Type B pancreatic cell (in vitro differentiated cells): ENCODE data around the gene CFAP77. TPM values are rescaled to one million over a fixed set of nuclear protein-coding genes. Genes with fewer than 3 reads are reported as not detected.

ENCODE experiments used
- DNase-seq: peaks from one replicate; pipeline ENCODE4 v3.0.0; 2021; ENCODE audit warnings: mixed read lengths; ENCODE audit not compliant: unreplicated experiment; ENCODE audit errors: extremely low spot score
- H3K27ac Mint-ChIP-seq: 2 replicates; pipeline ENCODE4 v1.8.0; 2021; ENCODE audit warnings: mild to moderate bottlenecking, mixed read lengths
- H3K27me3 Mint-ChIP-seq: 2 replicates; pipeline ENCODE4 v1.8.0; 2021; ENCODE audit warnings: mixed read lengths
- H3K36me3 Mint-ChIP-seq: 2 replicates; pipeline ENCODE4 v1.8.0; 2021; ENCODE audit warnings: mixed read lengths
- H3K4me1 Mint-ChIP-seq: one replicate; pipeline ENCODE4 v1.8.0; 2021; ENCODE audit warnings: mixed read lengths; ENCODE audit not compliant: unreplicated experiment
- H3K4me3 Mint-ChIP-seq: 2 replicates; pipeline ENCODE4 v1.8.0; 2021; ENCODE audit warnings: mild to moderate bottlenecking, mixed read lengths
- H3K9me3 Mint-ChIP-seq: 2 replicates; pipeline ENCODE4 v1.8.0; 2021; ENCODE audit warnings: mixed read lengths
- total RNA-seq: library from RNA; stranded (reverse); gene quantifications from 2 replicates; pipeline ENCODE4 v1.2.1, GENCODE V29; 2021; ENCODE audit warnings: low replicate concordance
- TF ChIP-seq, protein P1 (sequence below): fragments of 200-600 bp; sonication (generic); conservative IDR thresholded peaks from 2 replicates; pipeline ENCODE4 v1.5.0; 2021; ENCODE audit warnings: antibody characterized with exemption, mild to moderate bottlenecking

The CFAP77 gene
- total RNA-seq, 1 donor from 2014 or later, result 1.5 TPM

DNA sequence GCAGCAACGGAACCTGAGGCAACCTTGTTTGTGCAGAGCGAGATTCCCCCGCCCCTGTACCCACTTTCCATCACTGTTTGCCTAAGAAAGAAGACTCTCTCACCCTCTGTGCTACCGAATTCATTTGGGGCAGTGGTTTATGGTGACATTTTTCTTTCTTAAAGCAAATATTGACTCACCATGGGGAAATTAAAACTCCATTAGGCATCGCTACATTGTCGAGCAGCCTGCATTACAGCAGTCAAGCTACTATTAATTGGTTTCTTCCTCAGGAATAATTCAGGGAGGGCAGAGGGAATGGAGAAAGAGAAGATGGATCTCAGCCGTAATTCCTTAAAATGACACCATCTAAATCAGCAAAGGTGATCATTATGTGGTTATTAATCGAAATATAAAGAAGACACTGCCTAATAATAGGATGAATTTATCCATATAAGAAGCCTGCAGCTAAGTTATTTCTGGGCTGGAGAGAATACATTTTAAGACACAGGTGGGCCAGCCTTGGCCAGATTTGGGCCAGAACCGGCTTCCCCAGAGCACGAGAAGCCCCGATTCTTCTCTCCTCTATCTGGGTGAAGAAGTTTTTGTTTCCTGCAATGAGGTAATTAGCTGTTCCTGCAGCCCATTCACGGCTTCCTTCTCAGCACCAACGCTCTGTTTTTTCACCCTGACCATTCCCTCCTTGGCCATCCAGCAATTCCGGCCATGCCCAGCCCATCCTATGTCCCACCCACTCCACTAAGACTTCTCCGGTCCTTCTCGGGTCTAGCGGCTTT, 16.8 kb downstream of the CFAP77 start:
- TF ChIP-seq, protein P1, sequence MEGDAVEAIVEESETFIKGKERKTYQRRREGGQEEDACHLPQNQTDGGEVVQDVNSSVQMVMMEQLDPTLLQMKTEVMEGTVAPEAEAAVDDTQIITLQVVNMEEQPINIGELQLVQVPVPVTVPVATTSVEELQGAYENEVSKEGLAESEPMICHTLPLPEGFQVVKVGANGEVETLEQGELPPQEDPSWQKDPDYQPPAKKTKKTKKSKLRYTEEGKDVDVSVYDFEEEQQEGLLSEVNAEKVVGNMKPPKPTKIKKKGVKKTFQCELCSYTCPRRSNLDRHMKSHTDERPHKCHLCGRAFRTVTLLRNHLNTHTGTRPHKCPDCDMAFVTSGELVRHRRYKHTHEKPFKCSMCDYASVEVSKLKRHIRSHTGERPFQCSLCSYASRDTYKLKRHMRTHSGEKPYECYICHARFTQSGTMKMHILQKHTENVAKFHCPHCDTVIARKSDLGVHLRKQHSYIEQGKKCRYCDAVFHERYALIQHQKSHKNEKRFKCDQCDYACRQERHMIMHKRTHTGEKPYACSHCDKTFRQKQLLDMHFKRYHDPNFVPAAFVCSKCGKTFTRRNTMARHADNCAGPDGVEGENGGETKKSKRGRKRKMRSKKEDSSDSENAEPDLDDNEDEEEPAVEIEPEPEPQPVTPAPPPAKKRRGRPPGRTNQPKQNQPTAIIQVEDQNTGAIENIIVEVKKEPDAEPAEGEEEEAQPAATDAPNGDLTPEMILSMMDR, result no peak
- H3K9me3 Mint-ChIP-seq, result no peaks in the 10 kb centered on the region
- H3K27ac Mint-ChIP-seq, result no peak overlapping the region

DNA sequence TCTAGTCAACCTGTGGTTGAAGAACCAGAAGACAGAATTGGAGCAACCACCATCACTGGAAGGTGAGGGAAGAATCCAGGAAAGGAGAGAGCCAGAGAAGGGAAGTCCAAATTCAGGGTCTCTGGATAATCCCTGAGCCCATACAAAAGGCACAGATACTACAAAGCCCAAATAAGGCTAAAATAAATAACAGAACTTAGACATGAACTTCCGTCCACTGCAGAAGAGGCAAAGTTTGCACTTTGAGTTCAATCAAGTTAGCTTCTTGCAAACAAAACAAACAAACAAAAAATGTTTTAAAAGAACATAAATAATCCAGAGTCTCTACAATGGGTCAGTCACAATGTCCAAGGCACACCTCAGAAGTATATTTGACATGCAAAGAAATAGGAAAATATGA, 21.0 kb downstream of the CFAP77 start:
- peaks cover 10% of the 10 kb centered on the region for H3K4me1 Mint-ChIP-seq
- peaks cover 78% of the 10 kb centered on the region for H3K27me3 Mint-ChIP-seq
- no peaks in the 10 kb centered on the region for H3K36me3 Mint-ChIP-seq
- no peaks in the 10 kb centered on the region for H3K9me3 Mint-ChIP-seq
- no peak for DNase-seq
- H3K4me3 Mint-ChIP-seq, result no peak overlapping the region
- H3K27ac Mint-ChIP-seq, result no peak overlapping the region
- TF ChIP-seq, protein P1, result no peak

More for the DNA sequence above, 16.8 kb downstream of the CFAP77 start:
- no peak overlapping the region for H3K4me3 Mint-ChIP-seq
- no peak for DNase-seq
- no peaks in the 10 kb centered on the region for H3K36me3 Mint-ChIP-seq
- H3K27me3 Mint-ChIP-seq, result peaks cover 90% of the 10 kb centered on the region
- H3K4me1 Mint-ChIP-seq, result peaks cover 11% of the 10 kb centered on the region

GRCh38 chr9:132434881-132435280, 24.9 kb downstream of the CFAP77 start:
- DNase-seq, result no peak
- TF ChIP-seq, protein P1, result no peak
- H3K36me3 Mint-ChIP-seq, result no peaks in the 10 kb centered on the region
- H3K27ac Mint-ChIP-seq, result no peak overlapping the region
- peaks cover 63% of the 10 kb centered on the region for H3K27me3 Mint-ChIP-seq
- no peaks in the 10 kb centered on the region for H3K9me3 Mint-ChIP-seq
- H3K4me1 Mint-ChIP-seq, result peaks cover 10% of the 10 kb centered on the region
- H3K4me3 Mint-ChIP-seq, result no peak overlapping the region

GRCh38 chr9:132439153-132439552, 29.1 kb downstream of the CFAP77 start:
- Mint-ChIP-seq H3K36me3 (no peaks in the 10 kb centered on the region), H3K27ac (no peak overlapping the region), H3K4me3 (no peak overlapping the region), H3K4me1 (peaks cover 10% of the 10 kb centered on the region), H3K27me3 (peaks cover 59% of the 10 kb centered on the region), H3K9me3 (no peaks in the 10 kb centered on the region)
- no peak for DNase-seq
- TF ChIP-seq, protein P1, result no peak

DNA sequence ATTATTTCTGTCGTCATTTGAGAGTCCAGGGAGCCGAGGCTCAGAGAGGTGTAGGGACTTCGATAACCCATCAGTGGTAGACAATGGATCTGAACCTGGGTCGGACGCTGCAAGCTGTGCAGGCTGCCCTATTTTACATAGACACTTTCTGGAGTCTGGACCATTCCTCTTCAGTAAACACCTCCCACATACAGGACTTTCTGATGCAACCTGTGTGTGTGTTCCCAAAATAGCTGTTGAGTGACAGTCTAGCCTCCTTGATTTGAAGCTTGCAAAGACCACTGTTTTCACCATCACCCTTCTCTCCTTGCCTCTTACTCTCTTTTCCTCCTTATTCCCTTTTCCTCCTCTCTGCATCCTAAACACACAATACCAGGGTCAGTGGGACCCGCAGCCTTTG, 30.7 kb downstream of the CFAP77 start:
- H3K4me3 Mint-ChIP-seq, result no peak overlapping the region
- H3K9me3 Mint-ChIP-seq, result no peaks in the 10 kb centered on the region
- no peaks in the 10 kb centered on the region for H3K4me1 Mint-ChIP-seq
- DNase-seq, result no peak
- no peaks in the 10 kb centered on the region for H3K36me3 Mint-ChIP-seq
- TF ChIP-seq, protein P1, result no peak
- no peak overlapping the region for H3K27ac Mint-ChIP-seq
- peaks cover 44% of the 10 kb centered on the region for H3K27me3 Mint-ChIP-seq
